ENCODE measurements around the gene FBXW9.
"Not testable (repeated sequence)": the region's sequence is repeated elsewhere in the genome, so short reads cannot be mapped to it uniquely, and the experiment has no call there.

FBXW9 gene

GRCh38 chr19:12696366-12697335 is at the start of gene FBXW9:
Gene FBXW9 (minus strand): TSS chr19:12696631. CDS start chr19:12696581, 50 bp downstream.
- DNase-seq = peak; percentile 96

DNA sequence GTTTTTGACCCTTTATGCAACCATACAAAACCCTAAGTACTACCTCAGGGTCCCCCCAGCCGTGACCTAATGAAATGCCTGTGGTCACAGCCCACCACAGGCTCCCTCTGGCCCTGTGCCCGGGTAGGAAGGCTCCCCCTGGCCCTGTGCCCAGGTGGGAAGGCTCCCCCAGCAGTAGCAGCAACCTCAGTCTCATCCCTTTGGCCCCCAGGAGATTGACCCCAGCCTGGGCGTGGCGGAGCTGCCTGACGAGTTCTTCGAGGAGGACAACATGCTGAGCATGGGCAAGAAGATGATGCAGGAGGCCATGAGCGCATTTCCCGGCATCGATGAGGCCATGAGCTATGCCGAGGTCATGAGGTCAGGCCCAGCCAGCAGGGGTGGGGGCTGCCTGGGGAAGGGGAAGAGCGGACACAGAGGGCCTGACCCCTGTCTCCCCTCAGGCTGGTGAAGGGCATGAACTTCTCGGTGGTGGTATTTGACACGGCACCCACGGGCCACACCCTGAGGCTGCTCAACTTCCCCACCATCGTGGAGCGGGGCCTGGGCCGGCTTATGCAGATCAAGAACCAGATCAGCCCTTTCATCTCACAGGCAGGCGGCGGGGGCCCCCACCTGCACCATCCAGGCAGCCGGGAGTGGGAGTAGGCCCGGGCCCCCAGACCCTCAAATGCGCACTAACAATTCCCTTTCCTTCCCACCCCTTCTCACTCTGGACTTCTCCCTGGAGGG is 48.9 kb upstream of the FBXW9 start:
- no peak for DNase-seq

- DNase-seq = no peak
Measured at GRCh38 chr19:12737835-12738351, 41.5 kb upstream of the FBXW9 start.

DNA sequence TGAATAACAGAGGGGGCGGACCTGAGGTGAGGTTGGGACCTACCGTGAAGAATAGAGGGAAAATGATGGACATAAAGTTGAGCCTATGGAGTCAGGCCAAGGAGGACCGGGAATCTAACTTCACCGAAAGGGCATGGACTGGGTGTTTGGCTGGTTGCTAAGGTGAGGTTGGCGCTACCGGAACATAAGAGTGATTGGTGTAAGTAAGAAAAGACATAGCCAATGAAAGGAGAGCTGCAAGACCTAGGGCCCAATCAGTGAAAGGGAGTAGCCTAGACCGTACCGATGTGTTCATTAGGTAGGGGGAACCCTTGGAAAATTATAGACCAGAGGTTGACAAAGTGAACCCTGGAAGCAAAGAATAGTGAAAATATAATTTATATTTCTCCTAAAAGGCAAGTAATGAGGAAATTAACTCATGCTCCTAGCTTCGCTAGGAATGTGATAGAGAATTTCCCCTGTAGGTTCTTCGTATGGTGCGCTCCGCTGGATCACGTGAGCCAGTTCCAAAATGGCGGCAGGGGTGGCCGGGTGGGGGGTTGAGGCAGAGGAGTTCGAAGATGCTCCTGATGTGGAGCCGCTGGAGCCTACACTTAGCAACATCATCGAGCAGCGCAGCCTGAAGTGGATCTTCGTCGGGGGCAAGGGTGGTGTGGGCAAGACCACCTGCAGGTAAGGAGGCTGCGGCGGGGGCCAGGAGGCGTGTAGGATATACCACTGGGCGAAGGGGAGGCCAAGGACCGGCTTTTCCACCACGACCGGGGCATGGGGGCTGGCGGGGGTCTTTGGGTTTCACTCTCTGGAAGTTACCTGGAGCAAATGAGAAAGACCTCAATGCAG is 40.8 kb upstream of the FBXW9 start, which contains the start of gene GET3:
GET3 (plus strand) TSS at position 503 of the 840 bp plus-strand sequence; CDS start at position 512, 9 bp downstream.
- peak; percentile 86 for DNase-seq

DNA sequence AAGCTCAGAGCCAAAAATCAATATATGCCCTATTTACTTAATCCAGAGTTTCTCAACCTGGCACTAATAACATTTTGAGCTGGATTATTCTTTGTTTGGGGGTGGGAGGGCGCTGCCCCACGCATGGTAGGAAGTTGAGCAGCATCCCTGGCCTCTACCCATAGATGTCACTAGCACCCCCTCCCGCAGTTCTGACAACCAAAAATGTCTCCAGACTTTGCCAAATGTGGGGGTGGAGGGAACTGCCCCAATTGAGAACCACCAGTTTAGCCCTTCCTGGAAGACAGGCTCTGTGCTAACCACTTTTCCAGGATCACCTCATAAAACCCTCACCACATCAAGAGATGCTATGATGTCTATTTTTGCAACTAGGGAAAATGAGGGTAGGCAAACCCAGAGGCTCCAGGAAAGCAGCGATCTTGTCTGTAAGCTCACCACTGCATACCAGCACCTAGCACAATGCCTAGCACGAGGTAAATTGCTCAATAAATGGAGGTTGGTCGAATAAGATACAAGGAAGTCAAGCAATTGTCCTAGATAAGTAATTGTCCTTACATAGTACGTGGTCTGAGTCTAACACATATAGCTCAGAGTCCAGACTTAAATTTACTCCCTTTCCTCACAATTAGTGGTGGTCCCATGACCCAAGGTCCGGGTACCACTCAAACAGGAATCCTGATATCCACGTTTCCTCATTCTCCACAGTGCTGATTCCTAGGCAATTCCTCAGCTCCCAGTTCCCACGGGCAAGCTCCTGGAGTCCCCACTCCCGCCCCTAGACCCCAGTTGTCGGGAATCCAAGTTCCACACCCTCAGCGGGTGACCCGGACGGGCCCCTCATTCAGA is 37.2 kb upstream of the FBXW9 start:
- peak; percentile 45 for DNase-seq

DNA sequence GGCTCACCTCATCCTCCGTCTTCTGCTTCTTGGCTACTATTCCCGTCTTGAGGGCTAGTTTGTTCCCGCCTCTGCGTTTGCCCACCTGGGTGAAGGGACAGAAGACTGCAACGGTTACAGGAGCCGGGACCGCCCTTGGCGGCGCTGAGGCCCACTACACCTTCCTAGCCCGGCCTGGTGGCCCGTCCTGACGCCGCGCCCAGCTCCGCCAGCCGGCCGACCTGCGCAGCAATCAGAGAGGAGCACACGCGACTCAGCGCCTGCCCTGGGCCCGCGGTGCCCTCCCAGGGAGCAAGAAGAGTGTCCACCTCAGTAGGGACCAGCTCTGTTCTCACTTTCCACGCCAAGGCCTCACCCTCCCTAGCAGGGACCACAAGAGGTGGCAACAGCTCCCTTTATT is 34.9 kb upstream of the FBXW9 start:
- no peak for DNase-seq

- DNase-seq = no peak
Measured at GRCh38 chr19:12730064-12730463, 33.6 kb upstream of the FBXW9 start.

GRCh38 chr19:12727745-12728433 is 31.5 kb upstream of the FBXW9 start:
- DNase-seq = no peak

- no peak for DNase-seq
Measured at GRCh38 chr19:12726988-12727316, 30.5 kb upstream of the FBXW9 start.

DNA sequence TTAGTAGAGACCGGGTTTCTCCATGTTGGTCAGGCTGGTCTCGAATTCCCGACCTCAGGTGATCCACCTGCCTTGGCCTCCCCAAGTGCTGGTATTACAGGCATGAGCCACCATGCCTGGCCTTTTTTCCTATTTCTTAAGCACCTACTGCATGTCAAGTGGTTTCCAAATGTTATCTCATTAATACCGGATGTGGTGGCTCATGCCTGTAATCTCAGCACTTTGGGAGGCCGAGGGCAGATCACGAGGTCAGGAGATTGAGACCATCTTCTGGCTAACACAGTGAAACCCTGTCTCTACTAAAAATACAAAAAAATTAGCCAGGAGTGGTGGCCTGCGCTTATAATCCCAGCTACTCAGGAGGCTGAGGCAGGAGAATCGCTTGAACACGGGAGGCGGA is 29.2 kb upstream of the FBXW9 start:
- DNase-seq = not testable (repeated sequence)

DNA sequence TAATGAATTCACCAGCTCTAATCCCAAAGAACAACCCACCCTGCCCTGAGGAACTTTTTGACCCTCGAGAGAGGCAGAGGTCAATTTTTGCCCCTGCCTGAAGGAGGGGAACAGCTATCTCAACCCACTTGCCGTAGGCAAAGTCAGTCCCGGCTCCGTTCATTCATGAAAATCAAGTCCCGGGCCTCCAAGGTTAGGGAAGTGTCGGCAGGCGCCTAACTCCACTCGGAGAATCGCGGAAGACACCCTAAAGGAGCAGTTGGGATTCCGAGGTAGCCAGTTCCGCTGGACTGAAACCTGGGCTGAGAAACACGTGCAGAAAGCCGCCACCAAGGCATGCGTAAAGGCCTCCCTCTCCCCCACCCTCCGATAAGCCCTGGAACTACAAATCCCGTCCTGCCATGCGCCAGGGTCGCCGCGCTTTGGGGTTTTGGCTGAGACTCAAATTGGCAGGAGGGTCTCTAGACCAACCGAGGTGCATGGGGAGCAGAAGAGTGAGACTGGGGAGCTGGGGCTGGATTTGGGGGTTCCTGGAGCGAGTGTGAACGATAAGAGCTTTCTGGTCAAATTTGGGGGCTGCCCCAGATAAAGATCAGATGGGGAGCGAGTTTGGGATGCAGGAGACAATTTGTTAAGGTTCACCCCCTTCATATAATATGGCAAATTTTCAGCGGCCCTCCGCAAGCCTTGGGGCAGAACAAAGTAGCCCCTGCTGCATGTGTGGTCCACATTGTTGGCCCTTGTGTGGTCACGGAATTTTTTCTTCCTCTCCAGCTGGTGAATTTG is 27.4 kb upstream of the FBXW9 start, which contains the start of gene TNPO2:
TNPO2 (minus strand) TSS at position 292 of the 786 bp plus-strand sequence. CDS start 2,955 bp downstream, outside the sequence.
- peak; percentile 55 for DNase-seq

DNA sequence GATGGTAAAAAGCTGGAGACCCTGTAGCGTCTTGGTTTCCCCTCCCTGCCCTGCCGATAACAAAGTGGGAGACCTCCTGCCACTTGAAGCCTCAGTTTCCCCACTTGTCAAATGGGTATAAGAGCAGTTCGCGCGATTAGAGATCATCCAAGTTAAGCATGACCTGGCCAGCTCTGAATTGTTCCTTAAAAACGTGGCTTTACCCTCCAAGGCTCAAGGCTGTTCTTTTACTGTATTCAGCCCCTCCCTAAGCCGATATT is 26.9 kb upstream of the FBXW9 start:
- DNase-seq = no peak

GRCh38 chr19:12722566-12723380 is 26.3 kb upstream of the FBXW9 start:
- peak; percentile 97 for DNase-seq

DNA sequence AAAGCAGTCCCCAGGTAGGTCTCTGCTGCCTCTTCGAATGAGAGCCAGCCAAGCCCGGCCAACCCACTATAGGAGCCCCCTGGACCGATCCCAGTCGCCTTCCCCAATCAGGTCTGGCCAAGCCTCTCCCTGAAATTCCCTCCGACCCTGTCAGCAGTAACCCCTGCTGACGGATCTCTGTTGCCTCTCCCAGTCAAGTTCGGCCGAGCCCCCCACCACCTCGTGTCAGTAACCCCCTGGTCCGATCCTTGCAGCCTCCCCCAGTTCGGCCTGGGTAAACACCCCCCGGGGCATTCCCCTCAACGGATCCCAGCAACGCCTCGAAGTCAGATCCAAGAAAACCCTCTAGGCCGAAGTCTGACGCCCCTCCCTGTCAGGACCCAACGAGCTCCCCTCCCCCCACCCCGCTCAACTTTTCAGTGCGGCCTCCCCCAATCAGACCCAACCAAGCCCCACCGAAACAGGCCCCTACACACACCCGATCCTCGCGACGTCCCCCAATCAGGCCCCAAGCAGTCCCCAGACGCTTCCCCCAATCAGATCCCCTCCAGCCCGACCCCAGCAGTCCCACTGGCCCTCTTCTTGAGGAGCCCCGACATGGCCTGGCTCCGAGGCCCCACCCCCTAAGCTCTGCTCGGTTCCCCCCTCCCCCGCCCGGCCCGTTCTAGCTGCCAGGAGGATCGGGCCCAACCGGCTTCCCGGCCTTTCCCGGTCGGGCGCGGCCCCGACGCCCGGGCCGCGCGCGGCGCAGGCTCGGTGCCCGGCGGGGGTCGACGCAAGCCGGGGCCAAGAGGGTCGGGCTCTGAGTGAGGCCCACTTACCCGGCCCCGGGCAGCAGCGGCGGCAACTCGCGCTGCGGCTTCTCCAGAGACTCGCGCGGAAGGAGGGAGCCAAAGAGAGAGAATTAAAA is 25.5 kb upstream of the FBXW9 start:
- peak; percentile 64 for DNase-seq

DNA sequence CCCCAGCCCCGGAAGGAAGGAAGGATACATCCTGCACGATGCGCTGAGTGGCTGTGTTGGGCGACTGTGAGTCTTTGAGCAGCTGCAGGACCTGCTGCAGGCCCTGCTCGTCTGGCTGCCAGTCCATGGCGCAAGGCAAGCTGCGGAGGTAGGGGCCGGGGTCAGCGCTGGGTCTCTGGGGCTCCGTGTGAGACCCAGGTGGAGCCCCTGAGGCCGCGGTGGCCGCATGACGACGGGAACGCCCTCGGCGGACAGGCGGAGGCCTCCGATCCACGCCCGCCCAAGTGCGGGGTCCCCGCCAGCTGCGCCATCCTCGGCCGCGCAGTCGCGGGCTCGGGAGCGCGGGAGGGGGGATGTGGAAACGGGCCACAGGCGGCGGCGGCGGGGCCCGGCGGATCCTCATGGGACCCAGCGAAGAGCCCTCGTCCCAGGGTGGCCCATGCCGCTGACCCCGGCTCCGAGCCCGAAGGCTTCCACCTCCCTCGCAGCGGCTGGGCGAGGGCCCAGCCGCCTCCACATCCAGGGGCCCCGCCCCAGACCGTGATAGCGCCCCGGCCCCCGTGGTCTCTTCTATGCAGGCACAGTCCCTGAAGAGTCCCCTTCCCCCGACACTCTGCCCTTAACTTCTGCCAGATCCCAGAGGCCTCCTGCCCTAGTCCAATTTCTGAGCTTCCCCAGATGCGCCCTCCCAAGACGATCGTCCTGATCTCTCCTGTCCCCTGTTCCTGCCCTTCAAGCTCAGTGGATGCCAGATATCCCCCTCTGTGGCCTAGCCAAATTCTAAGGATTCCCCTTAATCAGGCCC is 24.6 kb upstream of the FBXW9 start:
- DNase-seq = no peak

DNA sequence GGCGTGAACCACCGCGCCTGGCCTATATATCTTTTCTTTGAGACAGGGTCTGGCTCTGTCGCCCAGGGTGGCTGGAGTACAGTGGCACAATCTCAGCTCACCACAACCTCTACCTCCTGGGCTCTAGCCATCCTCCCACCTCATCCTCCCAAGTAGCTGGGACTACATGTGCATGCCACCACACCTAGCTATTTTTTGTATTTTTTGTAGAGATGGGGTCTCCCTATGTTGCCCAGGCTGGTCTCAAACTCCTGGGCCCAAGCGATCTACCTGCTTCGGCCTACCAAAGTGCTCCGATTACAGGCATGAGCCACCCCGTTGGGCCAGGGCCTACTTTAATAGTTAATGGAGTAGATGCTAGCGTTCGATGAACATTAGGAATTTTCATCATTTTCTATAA is 23.9 kb upstream of the FBXW9 start:
- DNase-seq = no peak

GRCh38 chr19:12715929-12716328 is 19.5 kb upstream of the FBXW9 start:
- no peak for DNase-seq

- no peak for DNase-seq
Measured at GRCh38 chr19:12715102-12715501, 18.7 kb upstream of the FBXW9 start.
